ENCODE results near the gene DTYMK.

The DTYMK gene

DNA sequence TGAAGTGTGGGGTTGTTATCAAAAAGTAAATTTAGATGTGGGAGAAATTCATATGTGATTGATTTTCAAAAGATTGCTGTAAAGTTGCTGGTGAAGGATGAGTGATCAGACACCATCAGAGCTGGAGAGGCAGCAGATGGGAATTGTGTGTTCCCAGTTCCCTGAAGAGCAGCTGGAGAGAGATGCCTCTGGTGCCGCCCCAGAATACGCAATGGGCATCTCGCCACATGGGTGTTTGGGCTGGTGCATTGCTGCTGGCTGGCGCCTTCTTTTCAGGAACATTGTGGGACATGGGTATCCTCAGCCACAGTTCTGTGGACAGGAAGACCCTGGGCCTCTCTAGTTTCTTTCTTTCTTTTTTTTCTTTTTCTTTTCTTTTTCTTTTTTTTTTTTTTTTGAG, 37.2 kb downstream of the DTYMK start:
- DNase-seq (ENCODE audit: low spot score) = no peak

DNA sequence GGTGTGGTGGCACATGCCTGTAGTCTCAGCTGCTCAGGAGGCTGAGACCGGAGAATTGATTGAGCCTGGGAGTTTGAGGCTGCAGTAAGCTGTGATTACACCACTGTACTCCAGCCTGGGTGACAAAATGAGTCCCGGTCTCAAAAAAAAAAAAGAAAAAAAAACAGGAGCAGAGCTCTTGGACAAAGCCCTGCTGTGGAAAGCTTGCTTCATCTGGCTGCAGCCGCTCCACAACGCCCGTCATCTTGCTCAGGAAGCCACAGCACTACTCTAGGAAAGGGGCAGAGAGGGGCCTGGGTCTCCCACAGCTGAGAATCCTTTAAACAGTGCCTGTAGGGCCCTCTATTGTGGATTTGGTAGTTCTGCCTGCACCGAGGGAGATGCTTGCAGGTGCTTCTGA, 38.2 kb downstream of the DTYMK start:
- DNase-seq (ENCODE audit: low spot score) = no peak

DNA sequence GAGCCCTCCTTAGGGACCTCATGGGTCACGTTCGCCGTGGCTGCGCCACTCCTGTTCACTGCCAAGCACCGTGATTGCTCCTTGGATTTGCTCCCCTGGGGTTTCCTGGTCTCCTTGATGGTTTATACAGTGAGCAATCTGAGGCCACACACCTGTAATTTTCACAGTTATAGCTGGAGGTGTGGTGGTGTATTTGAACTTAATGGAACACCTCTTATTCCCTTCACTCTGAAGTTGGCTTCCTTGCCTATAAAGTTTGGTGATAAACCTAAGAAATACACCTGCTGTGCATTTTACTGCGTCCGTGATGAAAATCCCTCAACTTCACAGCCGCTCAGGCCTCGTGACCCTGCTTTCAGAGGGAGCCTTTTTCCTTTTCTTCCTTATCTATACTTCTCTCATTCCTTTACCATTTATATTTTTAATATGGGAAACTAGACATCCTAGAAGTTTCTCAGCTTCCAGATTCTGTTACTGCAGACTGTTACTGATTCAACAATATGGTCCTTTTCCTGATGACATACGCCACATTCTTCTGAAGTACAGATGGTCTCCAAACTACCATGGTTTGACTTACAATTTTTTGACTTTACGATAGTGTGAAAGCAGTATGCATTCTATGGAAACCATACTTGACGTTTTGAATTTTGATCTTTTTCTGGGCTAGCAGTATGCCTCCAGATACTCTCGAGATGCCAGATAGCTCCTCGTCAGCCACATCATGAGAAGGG, 40.5 kb downstream of the DTYMK start:
- no peak for DNase-seq (ENCODE audit: low spot score)

DNA sequence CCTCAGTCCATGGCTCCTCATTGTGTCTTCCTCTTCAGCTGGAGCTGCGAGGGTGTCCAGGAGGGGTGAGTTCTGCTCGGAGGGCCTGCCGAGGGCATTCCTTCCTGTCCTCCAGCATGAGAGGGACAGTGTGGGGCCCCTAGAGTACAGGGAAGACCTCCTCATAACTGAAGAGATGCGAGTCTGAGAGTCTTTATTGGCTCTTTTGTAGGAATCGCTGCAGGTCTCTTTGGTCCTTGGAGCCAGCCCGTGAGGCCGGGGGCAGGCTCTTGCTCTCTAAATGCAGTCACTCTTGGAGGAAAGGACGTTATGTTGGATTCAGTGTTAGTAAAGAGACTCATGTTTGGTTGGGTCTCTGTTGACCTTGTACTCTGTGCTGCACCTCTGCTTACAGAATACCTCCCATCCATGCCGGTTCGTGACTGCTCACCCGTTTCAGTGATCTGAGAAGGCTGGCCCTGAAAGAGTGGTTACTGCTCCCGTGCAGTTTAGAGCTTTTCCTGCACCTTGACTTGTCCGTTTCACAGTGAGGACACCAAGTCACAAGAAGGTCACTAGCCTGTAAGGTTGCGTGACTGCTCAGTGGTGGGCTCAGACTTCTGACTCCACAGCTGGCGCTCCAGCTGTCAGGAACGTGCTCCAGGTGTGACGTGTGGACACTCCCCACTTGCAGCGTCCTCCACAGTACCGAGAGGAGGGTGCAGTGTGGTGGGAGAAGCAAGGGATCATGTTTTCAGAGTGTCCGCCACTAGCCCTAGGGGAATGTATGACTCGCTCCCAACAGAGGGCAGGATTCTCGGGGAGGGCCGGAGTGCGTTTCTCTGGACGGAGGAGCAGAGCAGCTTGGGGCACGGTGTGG, 41.3 kb downstream of the DTYMK start:
- no peak for DNase-seq (ENCODE audit: low spot score)

DNA sequence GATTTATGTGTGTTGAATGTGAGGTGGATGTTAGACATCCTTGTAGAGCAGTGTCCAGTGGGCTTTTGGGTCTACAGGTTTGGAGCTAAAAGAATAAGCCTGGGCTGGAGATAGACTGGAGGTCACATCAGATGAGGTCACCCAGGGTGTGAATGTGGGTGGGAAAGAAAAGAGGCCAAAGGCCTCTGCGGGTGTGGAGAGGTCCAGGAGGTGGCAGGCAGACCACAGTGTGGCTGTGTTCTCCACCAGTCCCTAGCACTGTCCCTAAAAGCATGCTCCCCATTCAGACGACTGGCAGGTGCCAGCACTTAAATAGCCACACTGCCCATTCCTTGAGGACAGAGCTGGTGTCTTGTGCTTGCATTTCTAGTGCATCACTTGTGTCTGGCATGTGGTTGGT, 45.0 kb downstream of the DTYMK start:
- DNase-seq (ENCODE audit: low spot score) = no peak

DNA sequence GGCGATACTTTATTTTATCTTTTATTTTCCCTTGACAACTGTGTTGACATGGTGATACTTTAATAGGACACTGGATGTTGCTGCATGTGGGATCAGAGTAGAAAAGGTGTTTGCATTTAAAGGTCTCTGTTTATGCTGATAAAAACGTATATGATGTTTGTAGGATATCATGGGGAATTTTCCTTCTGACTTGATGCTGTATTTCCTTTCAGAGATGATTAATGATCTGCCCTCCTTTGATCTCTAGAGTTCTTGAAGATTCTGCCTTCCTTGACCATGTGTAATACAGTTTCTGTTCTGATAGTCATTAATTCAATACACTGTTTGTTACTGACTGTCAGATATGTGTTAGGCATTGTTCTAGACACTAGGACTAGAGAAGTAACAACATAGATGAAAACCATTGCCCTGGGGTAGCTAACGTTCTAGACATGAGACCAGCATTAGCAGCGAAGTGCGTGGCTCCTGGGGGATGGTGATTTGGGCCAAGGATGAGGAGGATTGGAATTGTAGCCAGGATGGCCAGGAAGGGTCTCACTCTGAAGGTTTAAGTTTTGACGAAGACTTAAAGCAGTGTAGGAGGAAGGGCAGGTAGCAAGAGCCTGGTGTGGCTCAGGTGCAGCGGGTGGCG, 46.3 kb downstream of the DTYMK start:
- DNase-seq (ENCODE audit: low spot score) = no peak

DNA sequence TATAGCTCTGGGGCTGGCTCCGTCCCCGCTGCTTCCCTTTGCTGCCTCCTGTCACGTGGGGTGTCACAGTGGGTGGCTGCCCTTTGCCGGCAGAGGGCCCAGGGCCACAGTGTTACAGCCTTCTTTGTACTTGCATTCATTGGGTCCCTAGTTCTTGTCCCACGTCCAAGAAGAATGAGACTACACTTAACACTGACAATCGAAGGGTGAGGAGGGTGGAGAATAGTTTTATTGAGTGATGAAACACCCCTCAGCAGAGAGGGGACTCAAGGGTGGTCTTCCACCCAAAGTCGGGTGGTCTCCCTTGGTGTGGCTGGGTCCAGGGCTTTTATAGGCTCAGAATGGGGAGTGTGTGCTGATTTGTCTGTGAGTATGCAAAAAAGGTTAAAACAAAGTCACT, 47.2 kb downstream of the DTYMK start:
- DNase-seq (ENCODE audit: low spot score) = no peak

DNA sequence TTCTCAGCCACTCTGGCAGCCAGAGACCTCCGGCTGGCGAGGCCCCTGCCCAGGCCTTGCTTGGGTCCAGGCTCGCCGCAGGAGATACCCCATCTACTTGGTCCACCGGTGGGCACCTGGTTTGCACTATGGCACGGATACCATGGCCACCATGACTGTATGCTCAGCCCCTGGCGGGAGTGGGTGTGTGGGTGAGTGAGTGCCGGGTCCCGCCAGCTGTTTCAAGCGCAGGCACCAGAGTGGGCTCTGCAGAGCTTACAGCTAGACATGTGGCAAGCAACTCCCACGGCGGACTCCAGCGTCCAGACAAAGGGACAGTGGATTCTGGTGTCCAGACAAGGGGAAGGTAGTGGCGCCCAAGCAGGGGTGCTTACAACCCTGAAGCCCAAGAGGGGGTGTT, 47.7 kb downstream of the DTYMK start:
- DNase-seq (ENCODE audit: low spot score) = no peak

DNA sequence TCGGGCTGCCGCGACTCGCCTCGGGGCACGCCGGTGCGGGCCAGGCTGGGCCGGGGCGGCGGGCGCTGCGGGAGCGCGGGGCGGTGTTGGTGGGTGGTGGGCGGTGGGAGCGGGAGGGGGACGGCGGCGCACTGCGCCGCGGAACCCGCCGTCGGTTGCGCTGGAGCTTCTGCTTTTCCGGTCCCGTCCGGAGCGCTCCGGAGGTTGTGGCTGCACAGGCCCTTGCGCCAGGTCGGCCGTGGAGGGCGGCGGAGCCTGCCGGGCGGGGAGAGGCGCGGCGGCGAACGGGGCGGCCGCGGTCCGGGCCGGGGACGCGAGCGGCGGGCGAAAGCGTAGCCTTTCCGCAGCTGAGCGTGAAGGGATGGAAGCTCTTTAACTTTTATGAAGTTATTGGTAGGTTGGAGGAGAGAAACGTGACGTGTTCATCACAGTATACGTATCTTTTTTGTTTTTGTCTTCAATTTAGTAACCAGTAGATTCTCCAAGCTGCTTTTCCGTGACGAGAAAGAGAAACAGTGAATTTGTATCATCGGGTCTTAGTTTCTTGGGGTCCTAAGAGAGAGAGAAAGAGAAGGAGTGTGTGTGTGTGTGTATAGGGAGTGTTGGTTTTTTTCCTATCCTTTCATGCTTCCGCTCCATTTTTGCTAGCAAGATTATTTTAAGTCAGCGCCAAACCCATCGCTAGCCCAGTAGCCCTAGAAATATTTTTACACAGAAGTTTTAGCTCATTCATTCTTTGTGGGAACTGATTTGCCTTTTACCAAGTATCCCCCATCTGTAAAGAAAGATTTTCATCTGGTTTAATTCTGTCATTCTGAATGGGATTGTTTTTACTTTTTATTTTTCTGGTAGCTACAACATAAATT, 48.6 kb downstream of the DTYMK start:
- DNase-seq (ENCODE audit: low spot score) = no peak

DNA sequence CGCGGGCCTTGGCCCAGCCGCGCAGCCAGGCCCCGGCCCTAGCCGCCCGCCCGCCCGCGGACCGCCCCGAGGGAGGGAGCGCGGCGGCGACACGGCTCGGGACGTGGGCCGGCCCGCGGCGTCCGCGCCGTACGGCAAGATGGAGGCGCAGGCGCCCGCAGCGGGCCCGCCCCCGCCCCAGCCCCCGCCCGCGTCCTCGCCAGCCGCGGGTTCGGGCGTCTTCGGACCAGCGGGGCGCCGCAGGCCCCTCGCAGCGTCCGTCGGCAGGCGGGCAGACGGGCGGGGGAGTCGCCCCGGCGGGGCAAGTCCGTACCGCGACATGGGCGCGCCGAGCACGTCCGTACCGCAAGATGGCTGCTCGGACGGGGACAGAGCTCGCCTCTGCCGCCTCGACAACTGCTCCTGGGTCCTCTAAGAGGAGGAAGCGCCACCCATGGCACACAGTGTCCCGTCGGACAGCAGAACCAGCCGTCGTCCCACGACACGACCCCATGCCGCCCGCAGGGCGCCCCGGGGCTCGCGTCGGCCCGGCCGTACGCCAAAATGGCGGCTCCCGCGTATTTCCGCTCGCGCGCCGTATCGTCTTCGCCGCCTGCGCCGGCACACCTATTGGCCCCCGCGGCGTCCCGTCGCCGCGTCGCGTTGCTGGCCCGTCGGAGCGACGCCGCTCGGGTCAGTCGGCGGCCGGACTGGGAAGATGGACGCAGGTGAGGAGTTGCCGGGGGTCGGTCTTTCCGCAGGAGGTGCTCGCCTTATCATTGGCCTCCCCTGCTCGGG, 49.4 kb downstream of the DTYMK start, which contains the start of the genes ATG4B and THAP4:
Gene ATG4B, plus strand, starts transcription at position 676 of the 777 bp plus-strand sequence. Its CDS starts 22 bp downstream, at position 698.
Gene THAP4, minus strand, starts transcription at position 141 of the 777 bp plus-strand sequence. CDS start 141 bp downstream, outside the sequence.
- peak; percentile 87 for DNase-seq (ENCODE audit: low spot score)

DNA sequence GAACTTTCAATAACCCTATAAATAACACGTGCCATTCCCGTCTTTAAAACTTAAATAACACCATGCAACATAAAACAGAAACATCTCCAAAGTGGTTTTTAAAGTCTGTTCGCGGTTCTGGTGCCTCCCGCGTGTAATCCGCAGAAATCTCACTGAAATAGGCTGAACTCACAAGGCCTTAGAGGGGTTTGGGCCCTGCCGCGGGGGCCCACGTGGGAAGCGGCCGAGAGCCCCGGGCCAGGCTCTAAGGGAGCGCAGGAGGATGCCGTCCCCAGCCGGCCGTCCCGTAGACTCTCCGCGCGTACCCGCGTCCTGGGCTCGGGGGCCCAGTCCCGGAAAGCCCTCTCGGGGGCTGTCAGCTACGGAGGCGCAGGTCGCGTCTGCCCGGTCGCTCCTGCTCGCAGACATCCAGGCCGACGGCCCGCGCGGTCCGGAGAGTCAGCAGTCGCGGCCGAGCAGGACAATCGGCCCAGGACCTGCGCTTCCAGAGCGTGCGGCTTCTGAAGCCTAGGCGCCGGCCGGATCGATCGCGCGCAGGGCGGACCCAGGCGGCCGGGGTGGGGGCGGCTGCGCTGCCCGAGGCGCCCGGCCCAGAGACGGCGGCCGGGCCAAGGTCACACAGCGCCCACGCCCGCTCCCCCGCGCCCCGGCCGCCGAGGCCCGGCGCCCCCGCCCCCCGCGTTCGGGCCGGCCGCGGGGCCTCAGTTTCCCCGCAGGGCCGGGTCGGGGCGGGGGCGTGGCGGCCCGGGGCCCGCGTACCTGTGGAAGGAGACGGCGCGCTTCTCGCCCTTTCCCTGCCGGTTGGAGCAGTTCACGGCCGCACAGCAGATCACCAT, 50.2 kb downstream of the DTYMK start:
- no peak for DNase-seq (ENCODE audit: low spot score)

DNA sequence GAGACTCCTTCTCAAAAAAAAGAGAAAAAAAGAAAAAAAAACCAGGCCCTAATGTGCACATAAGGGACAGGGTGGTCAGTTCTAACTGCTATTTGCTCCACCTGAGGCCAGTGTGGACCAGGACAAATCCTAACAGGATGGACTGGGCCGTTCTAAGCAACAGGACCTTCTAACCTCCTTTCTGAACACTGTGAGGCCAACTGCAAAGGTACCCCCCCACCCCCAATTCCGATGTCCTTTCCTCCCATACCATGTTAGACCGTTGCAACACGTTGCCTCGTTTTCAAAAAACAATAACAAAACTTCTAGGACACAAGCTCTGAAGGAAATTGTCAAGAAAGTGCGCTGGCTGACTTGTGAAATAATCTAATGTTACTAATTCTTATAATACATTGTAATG, 50.9 kb downstream of the DTYMK start:
- no peak for DNase-seq (ENCODE audit: low spot score)

DNA sequence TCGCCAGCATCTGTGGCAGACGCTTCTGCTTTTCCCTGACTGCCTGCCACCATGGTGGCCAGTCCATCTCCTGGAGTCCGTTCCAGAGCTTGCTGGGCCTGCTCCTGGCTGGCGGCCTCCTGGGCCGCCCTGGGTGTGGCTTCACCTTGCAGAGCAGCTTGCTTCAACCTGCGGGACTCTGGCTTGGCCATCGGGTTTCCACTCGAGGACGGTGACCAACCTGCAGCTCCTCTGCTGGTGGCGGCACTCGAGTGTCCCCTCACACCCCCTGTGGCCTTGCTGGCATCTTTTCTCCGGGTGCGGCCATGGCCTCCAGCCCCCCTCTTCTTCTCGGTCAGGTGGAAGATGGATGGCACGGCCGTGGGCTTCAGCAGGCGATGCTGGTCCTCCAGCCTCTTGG, 53.1 kb downstream of the DTYMK start:
- DNase-seq (ENCODE audit: low spot score) = no peak

DNA sequence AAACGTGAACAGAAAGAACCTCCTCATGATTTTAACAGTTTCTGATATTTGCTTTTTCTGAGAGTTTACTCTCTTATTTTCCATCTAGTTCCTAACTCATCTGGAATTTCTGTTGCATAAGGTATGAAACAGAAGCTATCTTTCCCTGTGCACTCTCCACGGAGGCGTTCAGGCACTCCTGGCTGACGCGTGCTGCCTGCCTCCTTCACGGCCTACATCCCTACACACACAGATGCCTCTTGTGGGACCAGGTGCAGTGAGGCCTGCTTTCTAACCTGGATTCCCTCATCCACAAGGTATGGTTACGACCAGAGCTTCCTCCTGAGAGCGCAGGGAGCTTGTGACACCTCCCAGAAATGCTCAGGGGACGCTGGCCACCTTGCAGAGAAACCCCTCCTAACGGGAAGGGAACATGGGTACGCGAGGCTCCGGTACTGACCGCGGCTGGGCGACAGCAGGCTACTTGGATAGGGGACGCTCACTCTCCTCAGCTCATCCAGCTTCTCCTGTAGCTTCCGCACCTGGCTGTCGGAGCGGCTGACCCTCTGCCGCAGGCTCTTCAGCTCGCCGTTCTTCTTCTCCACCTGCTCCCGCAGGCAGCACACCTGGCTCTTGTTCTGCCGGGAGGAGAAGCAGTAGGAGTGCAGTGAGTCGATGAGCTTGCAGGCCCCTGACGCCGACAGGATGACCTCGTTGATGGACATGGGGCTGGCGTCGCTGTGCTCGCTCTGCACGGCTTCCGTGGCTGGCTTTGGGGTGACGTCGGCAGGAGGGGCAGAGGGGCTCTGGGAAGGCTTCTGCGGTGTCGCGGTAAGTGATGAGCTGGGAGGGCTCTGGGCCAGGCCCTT, 53.9 kb downstream of the DTYMK start:
- DNase-seq (ENCODE audit: low spot score) = peak; percentile 47

DNA sequence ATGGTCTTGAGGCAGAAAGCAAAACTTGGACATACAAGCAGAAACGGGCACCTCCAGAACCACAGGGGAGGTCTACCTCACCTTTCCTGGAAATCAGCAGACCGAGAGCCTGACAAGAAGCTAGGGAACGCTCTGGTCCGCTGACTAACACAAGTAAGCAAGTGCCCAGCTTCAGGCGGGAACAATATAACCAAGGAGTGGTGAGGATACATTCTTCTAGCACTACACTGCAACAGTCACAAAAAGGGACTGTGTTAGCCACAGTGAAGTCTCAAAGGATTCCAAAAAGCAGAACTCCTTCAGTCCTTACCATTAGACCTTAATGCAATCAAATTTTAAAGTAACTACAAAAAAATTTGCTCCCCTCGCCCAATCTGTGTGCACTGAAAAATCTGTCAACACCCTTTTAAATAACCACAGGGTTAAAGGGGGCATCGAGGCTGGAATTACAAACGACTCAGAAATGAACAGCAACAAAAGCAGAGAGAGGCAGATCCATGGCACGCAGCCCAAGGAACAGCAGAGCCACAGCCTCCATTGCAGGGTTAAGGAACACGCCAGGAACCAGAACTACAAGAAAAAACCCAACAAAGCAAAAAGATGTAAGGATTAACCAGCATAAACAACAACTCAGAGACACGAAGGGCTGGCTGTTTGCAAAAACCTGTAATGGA, 56.7 kb downstream of the DTYMK start:
- no peak for DNase-seq (ENCODE audit: low spot score)

DNA sequence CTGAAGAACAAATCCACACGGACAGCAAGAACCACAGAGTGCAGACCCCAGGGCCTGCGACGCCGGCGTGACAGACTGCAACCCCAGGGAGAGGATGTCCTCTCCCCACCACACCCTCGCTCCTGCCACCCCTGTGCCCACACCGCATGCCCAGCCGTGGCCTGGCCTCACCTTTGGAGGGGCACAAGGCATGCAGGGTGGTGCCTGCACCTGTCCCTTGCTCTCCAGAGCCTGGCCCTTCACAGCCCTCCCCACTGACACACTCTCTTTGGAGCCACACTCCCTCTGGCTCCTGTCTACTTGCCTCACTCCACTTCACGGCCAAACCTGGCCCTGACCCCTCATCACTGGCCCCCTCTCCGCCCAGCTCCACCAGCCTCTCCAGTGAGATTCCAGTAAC, 58.9 kb downstream of the DTYMK start:
- DNase-seq (ENCODE audit: low spot score) = no peak
